Stimulated activated CD8-positive, alpha-beta memory T cell treated with anti-CD3 and anti-CD28 coated beads, Interleukin-15, amount 100 ng/mL, for 24 hours (primary cell): ENCODE data around the gene CHI3L2.

Experiments
- DNase-seq: peaks from one replicate; pipeline ENCODE4 v3.0.0-alpha.2; 2020; ENCODE audit warnings: low read depth

CHI3L2 gene

DNA sequence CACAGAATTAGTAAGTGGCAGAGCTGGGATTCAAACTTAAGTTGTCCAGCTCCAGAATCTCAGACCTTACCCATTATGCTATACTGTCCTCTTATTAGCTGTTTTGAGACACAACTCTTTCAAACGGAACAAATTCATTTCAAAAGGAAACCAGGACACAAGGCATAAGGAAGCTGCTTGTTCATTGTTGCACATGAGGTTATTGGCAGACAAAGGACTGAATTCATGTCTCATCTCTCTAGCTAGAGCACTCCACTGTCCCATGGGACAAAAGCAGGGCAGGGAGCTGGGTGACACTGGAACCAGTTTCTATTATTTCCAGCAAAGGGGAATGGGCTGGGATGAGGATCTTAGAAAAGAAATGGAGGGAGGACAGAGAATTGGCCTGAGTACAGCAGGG, 26.4 kb downstream of the CHI3L2 start:
- no peak for DNase-seq

GRCh38 chr1:111256988-111257658, 29.6 kb downstream of the CHI3L2 start:
- DNase-seq, result no peak

GRCh38 chr1:111267801-111268508, 40.4 kb downstream of the CHI3L2 start:
- DNase-seq, result no peak

- DNase-seq, result no peak
Observed at GRCh38 chr1:111269825-111270406, 42.4 kb downstream of the CHI3L2 start.

DNA sequence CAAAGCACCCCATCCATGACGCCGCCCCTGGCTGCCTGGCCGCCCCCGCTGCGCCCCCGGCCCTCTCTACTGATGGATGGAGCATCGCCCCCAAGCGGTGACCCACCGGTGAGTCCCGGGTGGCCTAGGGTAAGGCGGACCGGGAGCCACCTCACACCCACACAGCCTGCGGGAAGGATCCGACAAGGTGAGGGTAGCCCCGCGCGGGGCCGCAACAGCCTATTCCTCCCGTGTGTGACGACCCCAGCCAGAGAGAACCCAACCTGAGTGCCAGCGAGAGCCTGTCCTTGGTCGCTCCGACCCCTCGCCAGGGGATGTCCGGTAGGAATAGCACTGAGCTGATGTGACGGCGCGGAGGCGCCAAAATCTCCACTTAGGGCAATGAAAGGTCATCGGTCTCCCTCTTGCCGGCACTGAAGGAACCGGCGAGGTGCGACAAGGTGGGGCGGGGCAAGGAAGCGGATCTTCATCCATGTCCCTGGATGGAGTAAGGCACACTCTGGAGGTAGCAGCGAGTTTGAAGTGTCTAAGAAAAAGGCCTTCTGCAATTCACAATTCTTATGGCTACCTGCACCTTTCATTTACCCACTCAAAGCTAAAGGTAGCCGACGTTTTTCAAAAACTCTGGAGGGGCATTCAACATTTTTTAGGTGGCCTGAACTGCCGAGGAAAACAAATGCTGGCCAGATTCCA, 43.4 kb downstream of the CHI3L2 start:
- DNase-seq, result no peak

DNA sequence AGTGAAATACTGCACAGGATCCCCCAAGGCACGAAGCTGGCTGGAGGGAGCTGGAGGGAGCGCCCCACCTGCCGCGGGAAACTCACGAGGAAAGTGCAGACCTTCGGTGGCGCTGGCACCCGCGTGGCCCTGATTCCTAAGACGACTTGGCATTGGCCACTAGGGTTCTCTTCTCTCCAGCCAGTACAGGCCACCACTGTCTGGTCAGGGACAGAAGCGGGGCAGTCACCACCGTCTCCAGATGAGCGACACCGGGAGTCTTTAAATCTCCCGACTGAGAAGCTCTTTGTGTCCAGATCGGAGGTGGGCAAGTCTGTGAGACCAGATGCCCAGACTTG, 43.9 kb downstream of the CHI3L2 start:
- no peak for DNase-seq

GRCh38 chr1:111272081-111272480, 44.6 kb downstream of the CHI3L2 start:
- DNase-seq, result no peak

DNA sequence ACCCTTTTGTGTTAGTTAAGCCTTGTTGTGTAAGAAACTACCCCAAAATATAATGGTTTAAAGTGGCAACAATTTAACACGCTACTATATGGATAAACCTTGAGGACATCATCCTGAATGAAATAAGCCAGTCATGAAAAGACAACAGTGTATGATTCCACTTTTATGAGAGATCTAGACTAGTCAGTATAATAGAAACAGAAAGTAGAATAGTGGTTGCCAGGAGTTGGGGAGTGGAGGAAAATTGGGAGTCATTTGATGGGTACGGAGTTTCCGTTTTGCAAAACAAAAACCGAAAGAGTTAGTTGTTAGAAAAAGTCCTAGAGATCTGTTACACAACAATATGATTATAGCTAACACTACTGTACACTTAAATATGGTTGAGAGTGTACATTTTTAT, 47.1 kb downstream of the CHI3L2 start:
- DNase-seq, result no peak

GRCh38 chr1:111275079-111275478, 47.6 kb downstream of the CHI3L2 start:
- no peak for DNase-seq

GRCh38 chr1:111275780-111276433, 48.4 kb downstream of the CHI3L2 start:
- DNase-seq, result no peak

- DNase-seq, result no peak
Observed at GRCh38 chr1:111279144-111279543, 51.6 kb downstream of the CHI3L2 start.

DNA sequence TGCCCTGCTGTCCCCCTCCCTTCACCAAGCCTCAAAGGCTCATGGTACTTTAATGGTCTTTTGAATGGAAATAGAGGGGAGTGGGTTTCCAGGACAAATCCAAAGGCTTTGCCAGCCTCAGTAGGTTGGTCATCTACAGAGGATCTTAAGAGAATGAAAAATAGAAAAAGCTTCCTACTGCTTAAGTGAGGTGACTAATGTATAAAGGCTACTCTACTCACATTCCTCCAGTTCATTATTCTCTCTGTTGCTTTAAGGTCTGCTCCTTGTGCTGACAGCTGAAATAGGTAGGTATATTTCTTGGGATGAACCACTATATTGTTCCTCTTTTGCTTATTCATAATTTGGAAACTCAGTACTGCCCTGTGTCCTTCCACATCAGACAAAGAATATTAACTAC, 52.8 kb downstream of the CHI3L2 start:
- DNase-seq, result no peak

DNA sequence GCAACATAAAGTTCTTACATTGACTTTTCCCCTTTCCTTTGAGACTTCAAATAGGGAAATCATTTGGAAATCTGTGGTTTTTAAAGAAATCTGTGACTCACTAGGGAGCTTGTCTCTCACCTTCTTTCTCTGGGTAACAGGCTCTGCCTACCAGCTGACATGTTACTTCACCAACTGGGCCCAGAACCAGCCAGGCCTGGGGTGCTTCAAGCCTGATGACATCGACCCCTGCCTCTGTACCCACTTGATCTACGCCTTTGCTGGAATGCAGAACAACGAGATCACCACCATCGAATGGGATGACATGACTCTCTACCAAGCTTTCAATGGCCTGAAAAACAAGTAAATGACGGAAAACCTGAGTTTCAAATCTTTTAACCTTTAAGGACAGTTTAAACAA, 53.9 kb downstream of the CHI3L2 start:
- no peak for DNase-seq

DNA sequence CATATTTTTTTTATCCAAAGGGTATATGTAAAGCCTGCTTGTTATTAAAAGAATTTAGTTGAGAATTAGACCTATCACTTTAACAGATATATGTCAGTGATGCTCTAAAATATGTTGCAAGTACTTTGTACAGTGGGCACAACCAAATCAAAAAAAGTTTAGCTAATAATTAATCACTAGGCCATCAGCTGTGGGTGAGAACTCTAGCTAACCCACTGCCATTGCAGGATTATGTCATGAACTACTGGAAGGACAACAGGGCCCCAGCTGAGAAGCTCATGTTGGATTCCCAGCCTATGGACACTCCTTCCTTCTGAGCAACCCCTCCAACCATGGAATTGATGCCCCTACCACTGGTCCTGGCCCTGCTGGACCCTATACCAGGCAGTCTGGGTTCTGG, 56.3 kb downstream of the CHI3L2 start:
- no peak for DNase-seq

GRCh38 chr1:111285879-111286278, 58.4 kb downstream of the CHI3L2 start:
- no peak for DNase-seq

DNA sequence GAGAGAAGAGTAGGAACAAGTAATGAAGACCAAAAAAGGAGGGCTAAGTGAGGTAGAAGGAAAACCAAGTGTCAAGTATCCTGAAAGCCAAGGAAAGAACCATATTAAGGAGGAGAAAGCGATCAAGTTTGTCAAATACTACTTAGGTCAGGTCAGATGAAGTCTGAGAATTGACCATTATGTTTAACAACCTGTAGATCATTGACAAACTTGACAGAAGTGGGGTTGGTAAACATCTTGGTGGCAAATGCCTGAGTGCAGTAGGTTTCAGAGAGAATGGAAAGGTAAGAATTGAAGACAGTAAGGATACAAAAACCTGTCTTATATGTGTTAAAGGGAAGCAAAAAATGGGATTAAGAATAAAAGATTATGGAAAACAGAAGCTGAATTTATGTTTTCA, 59.4 kb downstream of the CHI3L2 start:
- no peak for DNase-seq

DNA sequence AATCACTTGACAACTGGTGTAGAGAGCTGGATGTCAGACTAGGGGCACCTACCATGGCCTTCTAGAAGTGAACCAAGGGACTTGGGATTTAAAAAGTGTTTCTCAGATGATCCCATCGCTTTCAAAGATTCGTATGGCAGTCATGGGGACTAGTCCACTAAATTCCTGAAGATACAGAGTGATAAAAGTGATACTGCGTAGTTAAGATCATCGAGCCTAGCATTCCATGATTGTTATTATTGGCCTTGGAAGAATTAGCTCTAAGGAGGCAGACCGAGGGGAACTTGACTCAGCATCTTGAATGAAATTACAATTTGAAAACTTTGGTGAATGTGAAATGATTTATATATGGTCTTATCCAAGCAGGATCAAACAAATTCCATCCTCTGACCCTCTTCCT, 61.9 kb downstream of the CHI3L2 start:
- DNase-seq, result no peak

DNA sequence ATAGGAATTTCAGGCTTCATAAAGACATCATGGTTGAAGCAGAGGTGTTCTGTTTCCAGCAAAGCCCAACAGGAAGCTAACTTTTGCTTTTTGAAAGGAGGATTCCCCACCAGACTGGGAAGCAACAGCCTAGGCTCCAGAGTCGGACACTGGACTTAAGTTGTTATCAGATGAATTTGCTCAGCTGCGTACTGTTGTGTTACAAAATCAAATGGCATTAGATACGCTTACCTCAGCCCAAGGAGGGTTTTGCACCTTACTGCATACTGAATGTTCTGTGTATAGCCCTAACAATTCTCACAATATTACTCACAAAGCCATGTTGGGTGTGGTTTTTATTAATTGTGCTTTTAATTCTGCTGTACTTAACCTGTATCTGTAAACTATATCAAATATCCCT, 62.6 kb downstream of the CHI3L2 start:
- no peak for DNase-seq

DNA sequence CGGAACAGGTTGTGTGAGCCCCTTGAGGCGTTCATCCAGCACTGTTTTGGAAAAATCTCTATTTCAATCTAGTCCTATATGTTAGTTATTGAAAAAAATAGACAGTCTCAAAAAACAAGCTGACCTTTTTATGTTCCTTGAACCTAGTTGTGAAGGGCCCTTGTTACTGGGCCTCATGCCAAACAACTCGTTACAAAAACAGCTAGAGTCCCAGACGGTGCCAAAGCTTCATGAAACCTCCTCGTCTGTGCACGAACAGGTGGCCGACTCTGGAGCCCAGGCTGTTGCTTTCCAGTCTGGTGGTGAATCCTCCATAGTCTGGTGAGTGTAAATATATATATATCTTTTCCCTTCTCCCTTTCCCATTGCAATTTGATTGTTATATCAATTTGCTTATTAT, 63.1 kb downstream of the CHI3L2 start, which contains the start of gene CHIA:
TSS of gene CHIA (plus strand) at position 222 of the 400 bp plus-strand sequence. CDS start 19,617 bp downstream, outside the sequence.
- no peak for DNase-seq
